ENCODE measurements around the gene NECAP2. TPM values are rescaled to one million over a fixed set of nuclear protein-coding genes. Genes with fewer than 3 reads are reported as not detected.
"Not testable (repeated sequence)": the region's sequence is repeated elsewhere in the genome, so short reads cannot be mapped to it uniquely, and the experiment has no call there.

The NECAP2 gene
- total and polyA plus RNA-seq, 2 of the 4 experiments (the other 2 are of a cell fraction): 80.5 to 85.1 TPM

DNA sequence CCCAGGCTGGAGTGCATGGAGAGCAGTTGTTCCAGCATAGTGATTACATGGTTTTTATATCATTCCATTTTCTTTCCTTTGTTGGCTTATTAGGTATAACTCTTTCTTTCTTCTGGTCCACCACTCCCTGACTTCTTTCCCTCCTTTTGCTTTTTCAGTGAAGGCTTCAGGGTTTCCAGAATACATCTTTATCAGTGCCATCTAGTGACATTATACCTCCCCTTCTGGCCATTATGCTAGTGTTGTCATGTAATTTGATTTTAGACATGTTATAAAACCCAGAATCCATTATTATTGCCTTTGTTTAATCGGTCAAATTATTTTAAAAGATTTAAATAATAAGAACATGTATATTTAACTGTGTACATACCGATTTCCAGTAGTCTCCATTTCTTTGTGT, 63.0 kb downstream of the NECAP2 start:
- Histone ChIP-seq H3K27ac (ENCODE audit: insufficient read depth, low read length) (no peak overlapping the region), H3K14ac (replicated peaks; ENCODE audit: low read depth, low read length) (no peak overlapping the region), H3K9me1 (ENCODE audit: insufficient read depth, low read length) (no peaks in the 10 kb centered on the region), H3K9me3 (ENCODE audit: control insufficient read depth, insufficient read depth, low read length) (peaks cover 3% of the 10 kb centered on the region), H2BK120ac (ENCODE audit: low read depth, low read length) (no peak overlapping the region), H3K56ac (ENCODE audit: extremely low read depth, insufficient read depth, low read length) (no peak overlapping the region), H3K79me1 (ENCODE audit: low read depth in 1 of 2, low read length in 2 of 2) (peaks cover 0 to 7% of the 10 kb centered on the region in 2 experiments; a peak in 1 of 4 replicates), H2BK5ac (ENCODE audit: low read depth, low read length, poor library complexity, severe bottlenecking) (no peak overlapping the region), H2AK9ac (replicated peaks; ENCODE audit: low read depth, low read length, poor library complexity) (no peak overlapping the region), H2BK20ac (ENCODE audit: low read depth, low read length) (no peak overlapping the region), H4K91ac (ENCODE audit: insufficient read depth, low read depth, low read length) (no peak overlapping the region), H2AK5ac (ENCODE audit: low read depth, low read length) (no peak overlapping the region), H4K5ac (ENCODE audit: low read depth, low read length) (no peak overlapping the region), H2AFZ (replicated peaks; ENCODE audit: low read length, poor library complexity) (no peak overlapping the region), H3K27me3 (ENCODE audit: control insufficient read depth, insufficient read depth, low read length) (no peaks in the 10 kb centered on the region; the same call in 1 of the 2 replicates), H3K4me2 (ENCODE audit: low read depth, low read length) (no peak overlapping the region), H3K36me3 (ENCODE audit: control insufficient read depth, insufficient read depth, low read length) (no peaks in the 10 kb centered on the region), H3K4me3 (ENCODE audit: insufficient read depth, low read depth, low read length) (no peak overlapping the region), H3K4ac (ENCODE audit: low read depth, low read length) (no peak overlapping the region), H3K18ac (ENCODE audit: low read depth, low read length) (no peak overlapping the region), H3K9ac (ENCODE audit: low read depth, low read length) (no peak overlapping the region), H3K4me1 (ENCODE audit: control insufficient read depth, insufficient read depth, low read length) (no peaks in the 10 kb centered on the region), H3K23ac (ENCODE audit: low read depth, low read length) (no peak overlapping the region), H4K20me1 (ENCODE audit: insufficient read depth, low read length) (no peaks in the 10 kb centered on the region), H4K8ac (ENCODE audit: low read depth in 2 of 2, low read length in 2 of 2) (no peak overlapping the region), H2BK15ac (ENCODE audit: low read depth, low read length) (no peak overlapping the region)
- BruUV-seq (replicated peaks): no TSS peak
- POLR2A ChIA-PET (ENCODE audit: unreplicated experiment): no interaction called here
- in situ Hi-C loops (cut with MboI; ENCODE audit: low sequenced_read_pairs): no loop called here
- intact Hi-C loops (cut with micrococcal nuclease): no loop called here
- TF ChIP-seq MXI1 (IDR thresholded peaks at IDR 0.05; ENCODE audit: borderline replicate concordance, low read depth, low read length): no peak
- TF ChIP-seq MAFK (IDR thresholded peaks at IDR 0.05; ENCODE audit: low read depth, low read length): no peak
- TF ChIP-seq CEBPB (IDR thresholded peaks at IDR 0.05; ENCODE audit: low read depth, low read length): no peak
- dilution Hi-C loops (cut with HindIII; ENCODE audit: low sequenced_read_pairs, unreplicated experiment): no loop called here
- no peak for ATAC-seq (ENCODE audit: low read depth)
- DNase-seq: no peak
- CTCF ChIA-PET: no interaction called here
- WGBS, 2 experiments (ENCODE audit: extremely low coverage in 2 of 2, insufficient read length in 1 of 2): no CpG with 5 or more reads among the region's 2 CpGs

GRCh38 chr1:16505870-16506269, 65.3 kb downstream of the NECAP2 start:
- H2AFZ ChIP-seq (replicated peaks; ENCODE audit: low read length, poor library complexity); H3K23ac ChIP-seq (ENCODE audit: low read depth, low read length); H2AK5ac ChIP-seq (ENCODE audit: low read depth, low read length); H3K36me3 ChIP-seq (ENCODE audit: control insufficient read depth, insufficient read depth, low read length); H3K4me3 ChIP-seq (ENCODE audit: insufficient read depth, low read depth, low read length); in situ Hi-C loops (cut with MboI; ENCODE audit: low sequenced_read_pairs); H2BK5ac ChIP-seq (ENCODE audit: low read depth, low read length, poor library complexity, severe bottlenecking); H3K9me1 ChIP-seq (ENCODE audit: insufficient read depth, low read length); H3K79me1 ChIP-seq (ENCODE audit: low read depth in 1 of 2, low read length in 2 of 2); H3K27me3 ChIP-seq (ENCODE audit: control insufficient read depth, insufficient read depth, low read length); H2BK120ac ChIP-seq (ENCODE audit: low read depth, low read length); POLR2A ChIA-PET (ENCODE audit: unreplicated experiment); H3K4me2 ChIP-seq (ENCODE audit: low read depth, low read length); H4K20me1 ChIP-seq (ENCODE audit: insufficient read depth, low read length); ATAC-seq (ENCODE audit: low read depth); H3K56ac ChIP-seq (ENCODE audit: extremely low read depth, insufficient read depth, low read length); H3K14ac ChIP-seq (replicated peaks; ENCODE audit: low read depth, low read length); H2AK9ac ChIP-seq (replicated peaks; ENCODE audit: low read depth, low read length, poor library complexity); H2BK15ac ChIP-seq (ENCODE audit: low read depth, low read length); BruUV-seq (replicated peaks); H2BK20ac ChIP-seq (ENCODE audit: low read depth, low read length); H3K9me3 ChIP-seq (ENCODE audit: control insufficient read depth, insufficient read depth, low read length); H4K5ac ChIP-seq (ENCODE audit: low read depth, low read length); H3K9ac ChIP-seq (ENCODE audit: low read depth, low read length); H3K4ac ChIP-seq (ENCODE audit: low read depth, low read length); H4K91ac ChIP-seq (ENCODE audit: insufficient read depth, low read depth, low read length); H4K8ac ChIP-seq (ENCODE audit: low read depth in 2 of 2, low read length in 2 of 2); CTCF ChIA-PET; H3K4me1 ChIP-seq (ENCODE audit: control insufficient read depth, insufficient read depth, low read length); intact Hi-C loops (cut with micrococcal nuclease); H3K18ac ChIP-seq (ENCODE audit: low read depth, low read length); dilution Hi-C loops (cut with HindIII; ENCODE audit: low sequenced_read_pairs, unreplicated experiment); H3K27ac ChIP-seq (ENCODE audit: insufficient read depth, low read length): not testable (repeated sequence)
- WGBS, 2 experiments (ENCODE audit: extremely low coverage in 2 of 2, insufficient read length in 1 of 2): no CpG with 5 or more reads among the region's 2 CpGs
- DNase-seq: peak; percentile 4
